ENCODE results near the gene CCNL1. TPM values are rescaled to one million over a fixed set of nuclear protein-coding genes. Genes with fewer than 3 reads are reported as not detected.

CCNL1 gene
- total RNA-seq, 2 donors from 2014 or later = 303 to 324 TPM

DNA sequence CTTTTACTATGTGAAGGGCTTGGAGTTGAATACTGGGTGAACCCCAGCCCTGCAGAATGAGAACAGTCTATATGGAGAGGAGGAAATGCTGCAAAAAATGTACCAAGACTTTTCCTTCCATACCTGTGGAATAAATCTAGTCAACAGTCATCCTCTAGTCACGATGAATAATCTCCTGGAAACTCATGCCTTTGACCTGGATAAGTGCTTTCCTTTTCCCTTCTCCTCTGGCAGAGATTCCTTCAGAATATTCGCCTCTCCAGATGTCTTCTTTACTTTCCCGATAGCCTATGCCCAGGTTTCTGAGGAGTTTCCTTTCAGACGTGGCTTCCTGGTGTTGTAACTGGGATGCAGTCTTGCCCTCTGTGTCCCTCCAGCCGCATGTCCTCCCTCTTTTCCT lies 28.1 kb downstream of the CCNL1 start:
- Mint-ChIP-seq H3K27ac (peak overlapping the region; percentile 79 to 90), H3K36me3 (no peaks in the 10 kb centered on the region), H3K4me1 (ENCODE audit: low read depth in 2 of 2) (peaks cover 52 to 56% of the 10 kb centered on the region in 2 donors), H3K9me3 (no peaks in the 10 kb centered on the region), H3K4me3 (peak overlapping the region; percentile 62), H3K27me3 (no peaks in the 10 kb centered on the region)
- ATAC-seq (no peak), DNase-seq (ENCODE audit: low spot score) (no peak)

- H3K27me3 Mint-ChIP-seq = no peaks in the 10 kb centered on the region
- H3K4me1 Mint-ChIP-seq (ENCODE audit: low read depth in 2 of 2) = peaks cover 52 to 60% of the 10 kb centered on the region in 2 donors
- H3K27ac Mint-ChIP-seq = peak overlapping the region; percentile 79 to 90
- no peaks in the 10 kb centered on the region for H3K9me3 Mint-ChIP-seq
- H3K4me3 Mint-ChIP-seq = peak overlapping the region; percentile 62
- DNase-seq (ENCODE audit: low spot score) = peak; percentile 65
- no peaks in the 10 kb centered on the region for H3K36me3 Mint-ChIP-seq
- peak; percentile 44 to 50 for ATAC-seq
Observed at GRCh38 chr3:157130467-157131251, 29.3 kb downstream of the CCNL1 start.

- Mint-ChIP-seq H3K4me1 (ENCODE audit: low read depth in 2 of 2) (peaks cover 52 to 62% of the 10 kb centered on the region in 2 donors), H3K9me3 (no peaks in the 10 kb centered on the region), H3K36me3 (no peaks in the 10 kb centered on the region), H3K4me3 (peak overlapping the region; percentile 54), H3K27ac (peak overlapping the region; percentile 79 to 90), H3K27me3 (no peaks in the 10 kb centered on the region)
- DNase-seq (ENCODE audit: low spot score) (no peak), ATAC-seq (no peak)
Observed at GRCh38 chr3:157129803-157130466, 30.0 kb downstream of the CCNL1 start.

- H3K27me3 Mint-ChIP-seq = no peaks in the 10 kb centered on the region
- peak overlapping the region; percentile 54 for H3K4me3 Mint-ChIP-seq
- no peaks in the 10 kb centered on the region for H3K36me3 Mint-ChIP-seq
- peaks cover 52 to 65% of the 10 kb centered on the region in 2 donors for H3K4me1 Mint-ChIP-seq (ENCODE audit: low read depth in 2 of 2)
- H3K9me3 Mint-ChIP-seq = no peaks in the 10 kb centered on the region
- H3K27ac Mint-ChIP-seq = peak overlapping the region; percentile 79 to 90
- DNase-seq (ENCODE audit: low spot score) = no peak
- peak in 1 of 2 donors; percentile 55 for ATAC-seq
Observed at GRCh38 chr3:157128771-157129681, 30.9 kb downstream of the CCNL1 start.

DNA sequence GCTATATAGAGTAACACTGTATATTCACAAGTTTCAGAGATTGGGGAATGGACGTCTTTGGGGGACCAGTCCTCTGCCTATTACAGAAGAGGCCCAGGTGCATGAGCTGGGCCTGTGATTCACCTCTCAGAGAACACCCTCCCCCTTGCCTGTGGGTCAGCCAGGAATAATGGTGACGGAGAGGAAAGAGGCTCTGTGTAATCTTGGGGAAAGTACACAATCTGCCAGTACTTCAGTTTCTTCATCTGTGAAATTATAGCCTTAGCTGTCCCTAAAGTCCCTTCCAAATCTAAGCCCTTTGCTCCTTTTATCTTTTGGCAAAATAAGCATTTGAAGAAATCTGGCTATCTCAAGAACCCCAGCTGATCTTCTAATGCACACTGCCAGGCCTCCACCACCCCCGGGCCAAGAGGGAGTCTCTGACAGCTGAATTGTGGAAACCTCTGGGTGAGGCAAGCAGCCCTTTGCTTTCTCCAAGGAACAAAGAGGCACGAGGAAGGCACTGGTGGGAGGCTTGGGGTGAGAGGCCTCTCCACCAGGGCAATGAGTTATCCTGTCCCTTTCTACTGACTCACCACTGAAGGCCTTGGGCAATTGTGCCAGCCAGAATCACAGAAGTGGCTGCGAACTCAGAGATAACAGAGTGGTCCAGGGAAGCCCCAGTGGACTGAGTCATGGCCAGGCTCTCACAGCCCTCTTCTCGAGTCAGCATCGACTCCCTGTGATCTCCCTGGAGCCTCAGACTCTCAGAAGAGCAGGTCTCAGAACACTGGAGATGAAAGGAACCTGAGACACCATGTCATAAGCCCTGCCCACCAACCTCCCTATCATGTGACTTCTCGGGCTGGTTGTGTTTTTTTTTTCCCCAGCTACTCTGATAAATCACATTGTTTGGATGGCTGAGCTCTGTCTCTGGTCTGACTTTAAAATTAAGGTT lies 31.8 kb downstream of the CCNL1 start:
- DNase-seq (ENCODE audit: low spot score) = peak; percentile 80
- peaks cover 51 to 62% of the 10 kb centered on the region in 2 donors for H3K4me1 Mint-ChIP-seq (ENCODE audit: low read depth in 2 of 2)
- no peaks in the 10 kb centered on the region for H3K9me3 Mint-ChIP-seq

DNA sequence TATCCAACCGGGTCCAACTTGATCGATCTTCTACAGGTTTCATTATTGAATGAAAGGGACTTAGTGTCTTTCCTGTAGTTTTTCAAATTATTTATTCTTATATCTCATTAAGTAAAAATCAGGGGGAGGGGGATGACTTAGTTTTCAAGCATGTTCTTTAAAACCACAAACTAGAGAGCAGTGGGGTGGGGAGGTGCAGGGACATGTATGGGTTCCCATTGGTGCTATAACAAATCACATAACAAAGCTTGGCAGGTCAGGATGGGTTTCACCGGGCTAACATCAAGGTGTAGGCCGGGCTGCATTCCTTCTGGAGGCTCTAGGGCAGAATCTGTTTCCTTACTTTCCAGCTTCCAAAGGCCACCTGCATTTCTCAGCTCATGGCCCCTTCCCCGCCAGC lies 32.7 kb downstream of the CCNL1 start:
- DNase-seq (ENCODE audit: low spot score) (no peak), ATAC-seq (no peak)
- peak overlapping the region; percentile 79 to 90 for H3K27ac Mint-ChIP-seq
- peaks cover 43 to 58% of the 10 kb centered on the region in 2 donors for H3K4me1 Mint-ChIP-seq (ENCODE audit: low read depth in 2 of 2)
- no peaks in the 10 kb centered on the region for H3K27me3 Mint-ChIP-seq
- H3K9me3 Mint-ChIP-seq = no peaks in the 10 kb centered on the region
- H3K36me3 Mint-ChIP-seq = no peaks in the 10 kb centered on the region
- no peak overlapping the region for H3K4me3 Mint-ChIP-seq

More for the DNA sequence above, 31.8 kb downstream of the CCNL1 start:
- peak; percentile 88 to 94 for ATAC-seq
- Mint-ChIP-seq H3K27me3 (no peaks in the 10 kb centered on the region), H3K36me3 (no peaks in the 10 kb centered on the region), H3K27ac (peak overlapping the region; percentile 79 to 90), H3K4me3 (peak overlapping the region; percentile 54)

DNA sequence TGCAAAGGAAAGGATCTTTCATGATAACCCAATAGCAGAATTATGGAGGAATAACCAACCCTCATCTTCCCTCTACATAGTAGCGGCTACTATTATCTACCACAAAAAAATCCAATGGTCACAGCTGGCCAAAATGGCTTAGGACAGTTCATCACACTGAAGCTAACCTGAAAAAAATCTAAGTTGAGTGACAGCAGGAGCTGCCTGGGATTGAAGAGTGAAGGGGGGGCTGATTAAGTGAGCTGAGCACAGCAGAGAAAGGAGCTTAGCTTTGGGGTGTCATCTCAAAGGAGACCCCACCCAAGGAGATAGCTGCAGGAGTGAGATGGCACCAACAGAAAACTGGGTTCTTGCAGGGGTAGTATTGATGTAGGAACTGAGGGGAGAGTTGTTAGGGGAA lies 33.6 kb downstream of the CCNL1 start:
- Mint-ChIP-seq H3K27ac (peak overlapping the region in 1 of 2 donors; percentile 90), H3K4me1 (ENCODE audit: low read depth in 2 of 2) (peaks cover 34 to 50% of the 10 kb centered on the region in 2 donors)

GRCh38 chr3:157125101-157125500 lies 34.8 kb downstream of the CCNL1 start:
- no peaks in the 10 kb centered on the region for H3K9me3 Mint-ChIP-seq
- DNase-seq (ENCODE audit: low spot score) (no peak), ATAC-seq (no peak)
- no peaks in the 10 kb centered on the region for H3K27me3 Mint-ChIP-seq
- no peak overlapping the region for H3K4me3 Mint-ChIP-seq
- H3K4me1 Mint-ChIP-seq (ENCODE audit: low read depth in 2 of 2) = peaks cover 24 to 40% of the 10 kb centered on the region in 2 donors
- H3K36me3 Mint-ChIP-seq = no peaks in the 10 kb centered on the region
- H3K27ac Mint-ChIP-seq = peak overlapping the region in 1 of 2 donors; percentile 10

More for the DNA sequence above, 33.6 kb downstream of the CCNL1 start:
- H3K27me3 Mint-ChIP-seq = no peaks in the 10 kb centered on the region
- no peak for DNase-seq (ENCODE audit: low spot score)
- no peaks in the 10 kb centered on the region for H3K36me3 Mint-ChIP-seq
- ATAC-seq = no peak
- H3K4me3 Mint-ChIP-seq = no peak overlapping the region
- no peaks in the 10 kb centered on the region for H3K9me3 Mint-ChIP-seq

GRCh38 chr3:157123621-157124020 lies 36.3 kb downstream of the CCNL1 start:
- Mint-ChIP-seq H3K27ac (no peak overlapping the region), H3K4me3 (no peak overlapping the region), H3K9me3 (no peaks in the 10 kb centered on the region), H3K27me3 (no peaks in the 10 kb centered on the region), H3K36me3 (peaks cover 4% of the 10 kb centered on the region), H3K4me1 (ENCODE audit: low read depth in 2 of 2) (peaks cover 24 to 35% of the 10 kb centered on the region in 2 donors)
- ATAC-seq = no peak
- no peak for DNase-seq (ENCODE audit: low spot score)

DNA sequence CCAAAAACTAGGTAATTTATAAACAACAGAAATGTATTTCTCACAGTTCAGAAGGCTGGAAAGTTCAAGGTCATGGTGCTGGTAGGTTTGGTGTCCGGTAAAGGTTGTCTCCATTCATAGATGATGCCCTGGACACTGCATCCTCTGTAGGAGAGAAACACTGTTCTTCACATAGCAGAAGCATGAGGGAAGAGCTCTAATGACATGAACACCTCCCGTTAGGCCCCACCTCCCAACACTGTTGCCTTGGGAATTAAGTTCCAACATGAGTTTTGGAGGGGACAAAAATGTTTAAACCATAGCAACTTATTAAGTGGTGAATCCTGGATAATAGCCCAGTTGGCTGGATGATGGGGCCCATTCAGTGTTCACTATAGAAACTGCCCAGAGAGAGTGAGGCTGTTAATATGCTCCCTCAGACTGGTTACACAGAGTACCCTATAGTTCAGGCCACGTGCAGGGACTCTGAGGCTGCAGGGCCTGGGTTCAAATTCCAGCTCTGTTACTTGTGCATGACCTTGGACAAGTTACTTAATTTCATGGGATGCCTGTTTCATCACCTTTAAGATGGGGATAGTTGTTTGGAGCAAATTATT lies 37.0 kb downstream of the CCNL1 start:
- H3K36me3 Mint-ChIP-seq = peaks cover 4% of the 10 kb centered on the region
- peak overlapping the region in 1 of 2 donors; percentile 9 for H3K27ac Mint-ChIP-seq
- H3K27me3 Mint-ChIP-seq = no peaks in the 10 kb centered on the region
- H3K4me1 Mint-ChIP-seq (ENCODE audit: low read depth in 2 of 2) = peaks cover 18 to 28% of the 10 kb centered on the region in 2 donors
- ATAC-seq = no peak
- H3K9me3 Mint-ChIP-seq = no peaks in the 10 kb centered on the region
- DNase-seq (ENCODE audit: low spot score) = no peak
- no peak overlapping the region for H3K4me3 Mint-ChIP-seq

GRCh38 chr3:157122116-157122515 lies 37.8 kb downstream of the CCNL1 start:
- Mint-ChIP-seq H3K27ac (peak overlapping the region in 1 of 2 donors; percentile 80), H3K36me3 (peaks cover 4% of the 10 kb centered on the region), H3K9me3 (no peaks in the 10 kb centered on the region), H3K27me3 (no peaks in the 10 kb centered on the region), H3K4me3 (no peak overlapping the region), H3K4me1 (ENCODE audit: low read depth in 2 of 2) (peaks cover 16 to 20% of the 10 kb centered on the region in 2 donors)
- ATAC-seq (no peak), DNase-seq (ENCODE audit: low spot score) (no peak)

- no peaks in the 10 kb centered on the region for H3K27me3 Mint-ChIP-seq
- no peaks in the 10 kb centered on the region for H3K9me3 Mint-ChIP-seq
- ATAC-seq (no peak), DNase-seq (ENCODE audit: low spot score) (no peak)
- H3K27ac Mint-ChIP-seq = peak overlapping the region in 1 of 2 donors; percentile 80
- H3K4me1 Mint-ChIP-seq (ENCODE audit: low read depth in 2 of 2) = peaks cover 16 to 20% of the 10 kb centered on the region in 2 donors
- no peak overlapping the region for H3K4me3 Mint-ChIP-seq
- peaks cover 4% of the 10 kb centered on the region for H3K36me3 Mint-ChIP-seq
Observed at GRCh38 chr3:157121522-157121921, 38.4 kb downstream of the CCNL1 start.

Measured in natural killer cell treated with Interleukin-12 subunit alpha and Interleukin-12 subunit beta and Interleukin-15 and Interleukin-18, amount 100 ng/mL, for 72 hours (primary cell).